IPS-NIHi7 (cell line): ENCODE data around the gene ABI2.

ENCODE experiments used
- DNase-seq: peaks from one replicate; pipeline ENCODE4 v3.0.0; 2012; ENCODE audit warnings: mixed read lengths; ENCODE audit errors: extremely low spot score

The ABI2 gene

DNA sequence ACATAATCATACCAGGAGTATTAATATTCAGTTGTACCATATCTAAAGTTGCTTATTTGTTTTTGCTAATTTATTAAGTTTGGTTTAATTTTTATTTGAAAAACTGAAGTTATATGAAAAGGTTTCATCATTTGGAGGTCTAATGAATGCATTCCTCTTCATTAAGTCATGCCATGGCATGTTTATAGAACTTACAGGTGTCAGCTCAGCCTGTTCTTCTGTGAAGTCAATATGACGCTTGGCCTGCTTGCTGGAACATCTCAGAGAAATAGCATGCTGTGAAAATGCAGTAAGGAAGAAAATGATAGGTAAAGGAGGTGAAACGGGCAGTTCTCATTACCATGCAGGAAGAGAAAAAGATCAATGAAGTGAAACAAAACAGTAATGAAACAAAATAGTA, 148.7 kb downstream of the ABI2 start:
- DNase-seq: no peak

DNA sequence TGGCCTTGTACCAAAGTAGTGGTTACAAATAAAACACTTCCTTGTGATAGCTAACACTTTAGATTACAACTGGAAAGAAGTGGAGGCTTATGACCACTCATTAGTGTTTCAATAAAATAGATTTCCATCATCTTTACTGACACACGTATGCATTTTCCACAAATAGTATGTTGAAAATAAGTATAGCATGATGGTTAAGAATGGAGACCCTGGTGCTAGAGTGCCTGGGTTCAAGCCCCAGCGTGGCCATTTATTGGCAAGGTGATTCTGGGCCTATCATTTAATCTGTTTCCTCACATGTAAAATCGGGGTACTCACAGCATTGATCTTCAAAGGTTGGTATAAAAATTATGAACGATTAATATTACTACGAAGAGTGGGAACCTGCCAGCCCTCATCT, 152.4 kb downstream of the ABI2 start:
- DNase-seq: no peak

- peak; percentile 27 for DNase-seq
Observed at GRCh38 chr2:203484266-203485112, 156.3 kb downstream of the ABI2 start.

GRCh38 chr2:203489531-203489930, 161.3 kb downstream of the ABI2 start:
- DNase-seq: no peak

- no peak for DNase-seq
Observed at GRCh38 chr2:203490391-203490790, 162.2 kb downstream of the ABI2 start.

GRCh38 chr2:203492965-203493364, 164.8 kb downstream of the ABI2 start:
- DNase-seq: no peak
